Panc1 (cell line): ENCODE results near the gene DNAH9.

Experiments used
- POLR2AphosphoS5 ChIP-seq: IDR thresholded peaks from 2 replicates; pipeline ENCODE4 v1.6.1; 2012; ENCODE audit warnings: mild to moderate bottlenecking, low read depth, low read length, moderate library complexity
- SIN3A ChIP-seq: IDR thresholded peaks from 2 replicates; pipeline ENCODE4 v1.6.1; 2012; ENCODE audit warnings: low read depth, mild to moderate bottlenecking, low read length, moderate library complexity, borderline replicate concordance; ENCODE audit not compliant: insufficient read depth
- TCF7L2 ChIP-seq: IDR thresholded peaks from 2 replicates; pipeline ENCODE4 v1.6.1; 2011; ENCODE audit warnings: mild to moderate bottlenecking, low read depth, low read length, inconsistent platforms
- TF ChIP-seq, protein P1 (sequence below): fragments of 450-650 bp; IDR thresholded peaks from 2 replicates; pipeline ENCODE4 v1.5.1; 2017; ENCODE audit warnings: mild to moderate bottlenecking
- TF ChIP-seq, protein P2 (sequence below), 2 experiments: IDR thresholded peaks; 2 replicates each; pipeline ENCODE4 v1.6.1; 2011 to 2012; ENCODE audit warnings: low read depth in 2 of 2, control low read depth in 1 of 2, low read length in 1 of 2, mild to moderate bottlenecking in 1 of 2, moderate library complexity in 1 of 2; ENCODE audit not compliant: insufficient read depth in 1 of 2

DNA sequence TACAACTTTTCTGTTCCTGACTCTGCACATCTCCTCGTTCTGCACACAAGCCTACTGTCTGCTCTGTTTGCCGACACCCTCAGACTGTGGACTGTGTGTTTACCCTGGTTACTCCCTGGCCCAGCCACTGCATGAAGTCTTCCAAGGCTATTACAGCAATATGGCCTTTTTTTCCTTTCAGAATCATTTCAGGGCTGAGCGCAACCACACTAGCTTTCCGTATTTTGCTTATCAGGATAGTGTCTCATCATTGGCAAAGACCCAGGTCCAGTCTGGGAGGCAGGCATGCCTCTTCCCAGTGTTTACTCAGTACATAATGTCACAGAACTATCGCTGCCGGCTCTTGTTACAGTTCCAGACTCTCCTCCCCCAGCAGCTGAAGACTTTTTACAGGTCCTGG is 10.1 kb downstream of the DNAH9 start:
- TF ChIP-seq, protein P1, sequence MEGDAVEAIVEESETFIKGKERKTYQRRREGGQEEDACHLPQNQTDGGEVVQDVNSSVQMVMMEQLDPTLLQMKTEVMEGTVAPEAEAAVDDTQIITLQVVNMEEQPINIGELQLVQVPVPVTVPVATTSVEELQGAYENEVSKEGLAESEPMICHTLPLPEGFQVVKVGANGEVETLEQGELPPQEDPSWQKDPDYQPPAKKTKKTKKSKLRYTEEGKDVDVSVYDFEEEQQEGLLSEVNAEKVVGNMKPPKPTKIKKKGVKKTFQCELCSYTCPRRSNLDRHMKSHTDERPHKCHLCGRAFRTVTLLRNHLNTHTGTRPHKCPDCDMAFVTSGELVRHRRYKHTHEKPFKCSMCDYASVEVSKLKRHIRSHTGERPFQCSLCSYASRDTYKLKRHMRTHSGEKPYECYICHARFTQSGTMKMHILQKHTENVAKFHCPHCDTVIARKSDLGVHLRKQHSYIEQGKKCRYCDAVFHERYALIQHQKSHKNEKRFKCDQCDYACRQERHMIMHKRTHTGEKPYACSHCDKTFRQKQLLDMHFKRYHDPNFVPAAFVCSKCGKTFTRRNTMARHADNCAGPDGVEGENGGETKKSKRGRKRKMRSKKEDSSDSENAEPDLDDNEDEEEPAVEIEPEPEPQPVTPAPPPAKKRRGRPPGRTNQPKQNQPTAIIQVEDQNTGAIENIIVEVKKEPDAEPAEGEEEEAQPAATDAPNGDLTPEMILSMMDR: no peak
- TF ChIP-seq, protein P2, sequence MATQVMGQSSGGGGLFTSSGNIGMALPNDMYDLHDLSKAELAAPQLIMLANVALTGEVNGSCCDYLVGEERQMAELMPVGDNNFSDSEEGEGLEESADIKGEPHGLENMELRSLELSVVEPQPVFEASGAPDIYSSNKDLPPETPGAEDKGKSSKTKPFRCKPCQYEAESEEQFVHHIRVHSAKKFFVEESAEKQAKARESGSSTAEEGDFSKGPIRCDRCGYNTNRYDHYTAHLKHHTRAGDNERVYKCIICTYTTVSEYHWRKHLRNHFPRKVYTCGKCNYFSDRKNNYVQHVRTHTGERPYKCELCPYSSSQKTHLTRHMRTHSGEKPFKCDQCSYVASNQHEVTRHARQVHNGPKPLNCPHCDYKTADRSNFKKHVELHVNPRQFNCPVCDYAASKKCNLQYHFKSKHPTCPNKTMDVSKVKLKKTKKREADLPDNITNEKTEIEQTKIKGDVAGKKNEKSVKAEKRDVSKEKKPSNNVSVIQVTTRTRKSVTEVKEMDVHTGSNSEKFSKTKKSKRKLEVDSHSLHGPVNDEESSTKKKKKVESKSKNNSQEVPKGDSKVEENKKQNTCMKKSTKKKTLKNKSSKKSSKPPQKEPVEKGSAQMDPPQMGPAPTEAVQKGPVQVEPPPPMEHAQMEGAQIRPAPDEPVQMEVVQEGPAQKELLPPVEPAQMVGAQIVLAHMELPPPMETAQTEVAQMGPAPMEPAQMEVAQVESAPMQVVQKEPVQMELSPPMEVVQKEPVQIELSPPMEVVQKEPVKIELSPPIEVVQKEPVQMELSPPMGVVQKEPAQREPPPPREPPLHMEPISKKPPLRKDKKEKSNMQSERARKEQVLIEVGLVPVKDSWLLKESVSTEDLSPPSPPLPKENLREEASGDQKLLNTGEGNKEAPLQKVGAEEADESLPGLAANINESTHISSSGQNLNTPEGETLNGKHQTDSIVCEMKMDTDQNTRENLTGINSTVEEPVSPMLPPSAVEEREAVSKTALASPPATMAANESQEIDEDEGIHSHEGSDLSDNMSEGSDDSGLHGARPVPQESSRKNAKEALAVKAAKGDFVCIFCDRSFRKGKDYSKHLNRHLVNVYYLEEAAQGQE (IDR thresholded peaks at IDR 0.05; ENCODE audit: insufficient read depth in 1 of 2, low read depth in 2 of 2, low read length in 1 of 2): no peak
- TF ChIP-seq POLR2AphosphoS5 (no peak), SIN3A (no peak), TCF7L2 (no peak)
